Measurements from ENCODE around the gene CXCL12.

GRCh38 chr10:44385026-44385695 lies at the start of gene CXCL12:
- TF ChIP-seq CTCF (IDR thresholded peaks at IDR 0.05; ENCODE audit: low read depth, low read length) (no peak), EZH2phosphoT487 (IDR thresholded peaks at IDR 0.05; ENCODE audit: low read depth) (no peak)

Data from OCI-LY3 (cell line).